Measurements from ENCODE around the gene ISM1. TPM values are rescaled to one million over a fixed set of nuclear protein-coding genes. Genes with fewer than 3 reads are reported as not detected.

The ISM1 gene
- not detected for polyA plus RNA-seq (2012; ENCODE audit: low read depth, missing spikeins)

- DNase-seq (ENCODE audit: insufficient read length, low spot score), result peak; percentile 41
- TF ChIP-seq POLR2AphosphoS5 (IDR thresholded peaks at IDR 0.05; ENCODE audit: low read depth, low read length) (no peak), SPI1 (IDR thresholded peaks at IDR 0.05; ENCODE audit: low read depth, low read length) (no peak), TAF1 (IDR thresholded peaks at IDR 0.05; ENCODE audit: low read depth, low read length) (no peak), POLR2A (IDR thresholded peaks at IDR 0.05; ENCODE audit: low read depth, low read length) (no peak), PAX5 (IDR thresholded peaks at IDR 0.05; ENCODE audit: insufficient read depth, low read length, severe bottlenecking) (no peak), POU2F2 (IDR thresholded peaks at IDR 0.05; ENCODE audit: low read depth, low read length) (no peak)
- no peak for FAIRE-seq
These were observed at the start of gene ISM1 for GRCh38 chr20:13220904-13221297. ISM1 (plus strand) TSS chr20:13221274; CDS start chr20:13221777, 503 bp downstream.

- FAIRE-seq (no peak), DNase-seq (ENCODE audit: insufficient read length, low spot score) (no peak)
- no peak for TF ChIP-seq SPI1 (IDR thresholded peaks at IDR 0.05; ENCODE audit: low read depth, low read length)
- no peak for TF ChIP-seq POLR2A (IDR thresholded peaks at IDR 0.05; ENCODE audit: low read depth, low read length)
- TF ChIP-seq PAX5 (IDR thresholded peaks at IDR 0.05; ENCODE audit: insufficient read depth, low read length, severe bottlenecking), result no peak
- TF ChIP-seq TAF1 (IDR thresholded peaks at IDR 0.05; ENCODE audit: low read depth, low read length), result no peak
- no peak for TF ChIP-seq POLR2AphosphoS5 (IDR thresholded peaks at IDR 0.05; ENCODE audit: low read depth, low read length)
- no peak for TF ChIP-seq POU2F2 (IDR thresholded peaks at IDR 0.05; ENCODE audit: low read depth, low read length)
These were observed 47.9 kb upstream of the ISM1 start for GRCh38 chr20:13173201-13173600.

- no peak for DNase-seq (ENCODE audit: insufficient read length, low spot score)
- FAIRE-seq, result no peak
These were observed 46.7 kb upstream of the ISM1 start for GRCh38 chr20:13174402-13174801.

GRCh38 chr20:13180986-13181889 is 39.8 kb upstream of the ISM1 start:
- DNase-seq (ENCODE audit: insufficient read length, low spot score) (no peak), FAIRE-seq (no peak)
- TF ChIP-seq POLR2A (IDR thresholded peaks at IDR 0.05; ENCODE audit: low read depth, low read length) (no peak), POLR2AphosphoS5 (IDR thresholded peaks at IDR 0.05; ENCODE audit: low read depth, low read length) (no peak), TAF1 (IDR thresholded peaks at IDR 0.05; ENCODE audit: low read depth, low read length) (no peak), POU2F2 (IDR thresholded peaks at IDR 0.05; ENCODE audit: low read depth, low read length) (no peak), SPI1 (IDR thresholded peaks at IDR 0.05; ENCODE audit: low read depth, low read length) (no peak), PAX5 (IDR thresholded peaks at IDR 0.05; ENCODE audit: insufficient read depth, low read length, severe bottlenecking) (no peak)

More at GRCh38 chr20:13174402-13174801, 46.7 kb upstream of the ISM1 start:
- TF ChIP-seq SPI1 (IDR thresholded peaks at IDR 0.05; ENCODE audit: low read depth, low read length) (peak; percentile 89), POLR2AphosphoS5 (IDR thresholded peaks at IDR 0.05; ENCODE audit: low read depth, low read length) (no peak), POU2F2 (IDR thresholded peaks at IDR 0.05; ENCODE audit: low read depth, low read length) (no peak)

- TF ChIP-seq SPI1 (IDR thresholded peaks at IDR 0.05; ENCODE audit: low read depth, low read length) (no peak), POLR2A (IDR thresholded peaks at IDR 0.05; ENCODE audit: low read depth, low read length) (no peak), POLR2AphosphoS5 (IDR thresholded peaks at IDR 0.05; ENCODE audit: low read depth, low read length) (no peak), PAX5 (IDR thresholded peaks at IDR 0.05; ENCODE audit: insufficient read depth, low read length, severe bottlenecking) (no peak), POU2F2 (IDR thresholded peaks at IDR 0.05; ENCODE audit: low read depth, low read length) (no peak), TAF1 (IDR thresholded peaks at IDR 0.05; ENCODE audit: low read depth, low read length) (no peak)
- FAIRE-seq, result no peak
- no peak for DNase-seq (ENCODE audit: insufficient read length, low spot score)
These were observed 38.1 kb upstream of the ISM1 start for GRCh38 chr20:13183005-13183404.

GRCh38 chr20:13186043-13186774 is 34.9 kb upstream of the ISM1 start:
- no peak for DNase-seq (ENCODE audit: insufficient read length, low spot score)
- FAIRE-seq, result no peak
- TF ChIP-seq SPI1 (IDR thresholded peaks at IDR 0.05; ENCODE audit: low read depth, low read length) (no peak), POLR2A (IDR thresholded peaks at IDR 0.05; ENCODE audit: low read depth, low read length) (no peak), POU2F2 (IDR thresholded peaks at IDR 0.05; ENCODE audit: low read depth, low read length) (no peak), TAF1 (IDR thresholded peaks at IDR 0.05; ENCODE audit: low read depth, low read length) (no peak), PAX5 (IDR thresholded peaks at IDR 0.05; ENCODE audit: insufficient read depth, low read length, severe bottlenecking) (no peak), POLR2AphosphoS5 (IDR thresholded peaks at IDR 0.05; ENCODE audit: low read depth, low read length) (no peak)

- no peak for TF ChIP-seq POLR2AphosphoS5 (IDR thresholded peaks at IDR 0.05; ENCODE audit: low read depth, low read length)
- TF ChIP-seq TAF1 (IDR thresholded peaks at IDR 0.05; ENCODE audit: low read depth, low read length), result no peak
- TF ChIP-seq POU2F2 (IDR thresholded peaks at IDR 0.05; ENCODE audit: low read depth, low read length), result no peak
- TF ChIP-seq POLR2A (IDR thresholded peaks at IDR 0.05; ENCODE audit: low read depth, low read length), result no peak
- TF ChIP-seq PAX5 (IDR thresholded peaks at IDR 0.05; ENCODE audit: insufficient read depth, low read length, severe bottlenecking), result no peak
- no peak for TF ChIP-seq SPI1 (IDR thresholded peaks at IDR 0.05; ENCODE audit: low read depth, low read length)
- DNase-seq (ENCODE audit: insufficient read length, low spot score) (no peak), FAIRE-seq (no peak)
These were observed 33.2 kb upstream of the ISM1 start for GRCh38 chr20:13187899-13188298.

- DNase-seq (ENCODE audit: insufficient read length, low spot score) (no peak), FAIRE-seq (no peak)
- no peak for TF ChIP-seq POLR2A (IDR thresholded peaks at IDR 0.05; ENCODE audit: low read depth, low read length)
- TF ChIP-seq PAX5 (IDR thresholded peaks at IDR 0.05; ENCODE audit: insufficient read depth, low read length, severe bottlenecking), result no peak
- TF ChIP-seq POU2F2 (IDR thresholded peaks at IDR 0.05; ENCODE audit: low read depth, low read length), result no peak
- no peak for TF ChIP-seq TAF1 (IDR thresholded peaks at IDR 0.05; ENCODE audit: low read depth, low read length)
- no peak for TF ChIP-seq POLR2AphosphoS5 (IDR thresholded peaks at IDR 0.05; ENCODE audit: low read depth, low read length)
These were observed 21.8 kb upstream of the ISM1 start for GRCh38 chr20:13199279-13199678.

Data from GM12891 (cell line).